GM18519 (cell line): ENCODE results near the gene CLCN6.

Experiments used
- ATAC-seq: cut with Tn5 transposase; IDR thresholded peaks from one replicate; pipeline ENCODE4 v1.9.1; 2021; ENCODE audit warnings: mild to moderate bottlenecking, moderate library complexity; ENCODE audit not compliant: unreplicated experiment, low FRiP score

Gene CLCN6

DNA sequence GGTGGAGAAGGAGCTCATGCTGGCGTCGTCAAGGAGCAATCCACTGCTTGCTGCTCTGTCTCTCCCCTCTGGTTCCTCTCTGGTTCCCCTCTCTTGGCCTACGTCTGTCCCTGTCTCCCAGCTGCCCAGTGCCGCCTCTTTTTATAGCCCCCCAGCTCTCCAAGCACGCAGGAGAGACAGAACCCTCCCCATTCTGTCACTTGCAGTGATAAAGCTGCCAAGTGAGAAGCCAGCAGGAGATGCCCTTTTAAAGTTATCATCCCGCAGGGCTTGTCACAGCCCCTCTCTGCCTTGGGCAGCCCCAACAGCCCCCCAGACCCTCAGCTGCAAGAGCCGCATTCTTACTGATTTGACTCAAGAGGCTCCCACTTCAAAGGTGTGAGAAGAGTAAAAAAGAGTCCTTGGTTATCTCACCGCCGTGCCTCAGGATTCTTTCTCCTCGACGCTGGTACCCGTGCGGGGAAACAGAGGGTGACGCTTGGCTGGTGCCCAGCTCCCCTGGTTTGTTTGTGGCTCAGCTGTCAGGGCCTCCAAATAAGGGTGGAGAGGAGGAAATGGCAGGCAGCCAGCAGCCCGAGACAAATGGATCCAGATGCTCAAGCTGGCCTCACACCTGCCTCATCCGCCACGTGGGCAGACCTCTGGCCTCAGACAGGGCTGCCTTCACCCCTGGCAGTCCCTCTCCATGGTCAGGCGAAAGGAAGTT is 41.8 kb downstream of the CLCN6 start, which contains the start of gene NPPA:
Gene NPPA, minus strand, starts transcription at position 117 of the 706 bp plus-strand sequence. Its CDS starts 99 bp downstream, at position 18.
- no peak for ATAC-seq

DNA sequence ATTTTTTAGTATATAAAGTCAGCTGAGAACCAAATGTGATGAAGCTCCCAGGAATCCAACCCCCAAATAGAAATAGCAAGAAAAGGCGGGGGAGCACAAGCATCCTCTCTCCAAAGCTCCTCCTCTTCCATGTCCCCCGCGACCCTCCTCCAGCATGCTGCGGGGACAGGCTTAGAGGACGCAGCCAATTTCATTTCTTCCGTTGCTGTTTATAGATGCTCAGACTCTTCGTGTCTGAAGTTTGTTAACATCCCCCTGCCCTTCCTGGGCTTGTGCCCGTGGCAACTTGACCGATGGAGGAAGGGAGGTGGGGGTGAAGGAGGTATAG is 42.3 kb downstream of the CLCN6 start:
- no peak for ATAC-seq

DNA sequence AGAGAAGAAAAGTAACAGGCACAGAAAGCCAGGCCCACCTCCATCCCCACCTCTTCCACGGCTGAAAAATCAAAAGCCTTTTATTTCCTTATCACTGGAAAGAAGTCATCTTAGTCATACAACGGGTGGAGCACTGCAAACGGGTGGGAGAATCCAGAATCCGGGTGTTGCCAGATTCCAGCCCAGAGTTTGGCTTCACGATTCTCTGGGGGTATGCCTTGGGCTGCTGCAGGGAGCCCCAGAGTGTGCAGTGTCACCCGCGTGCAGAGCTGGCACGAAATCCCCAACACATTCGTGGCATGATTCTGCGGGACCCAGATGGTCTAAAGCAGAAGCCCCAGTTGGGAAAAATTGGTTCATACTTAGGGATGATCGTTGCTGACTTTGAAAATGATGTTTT is 44.2 kb downstream of the CLCN6 start:
- no peak for ATAC-seq

DNA sequence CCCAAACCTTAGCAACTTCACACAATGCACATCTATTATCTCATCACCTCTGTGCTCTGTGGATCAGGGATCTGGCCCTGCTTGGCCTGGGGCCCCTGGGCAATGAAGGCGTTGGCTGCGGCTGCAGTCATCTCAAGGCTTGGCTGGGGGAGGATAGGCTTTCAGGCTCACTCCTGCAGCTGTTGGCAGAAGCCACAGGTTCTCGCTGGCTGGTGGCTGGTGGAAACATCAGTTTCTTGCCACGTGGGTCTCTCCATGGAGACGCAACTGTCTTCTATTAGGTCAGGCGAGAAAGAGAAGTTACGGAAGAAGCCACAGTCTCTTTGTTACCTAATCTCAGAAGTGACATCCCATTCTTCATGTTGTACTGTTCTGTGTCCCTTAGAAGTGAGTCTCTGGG is 45.2 kb downstream of the CLCN6 start:
- ATAC-seq = no peak

DNA sequence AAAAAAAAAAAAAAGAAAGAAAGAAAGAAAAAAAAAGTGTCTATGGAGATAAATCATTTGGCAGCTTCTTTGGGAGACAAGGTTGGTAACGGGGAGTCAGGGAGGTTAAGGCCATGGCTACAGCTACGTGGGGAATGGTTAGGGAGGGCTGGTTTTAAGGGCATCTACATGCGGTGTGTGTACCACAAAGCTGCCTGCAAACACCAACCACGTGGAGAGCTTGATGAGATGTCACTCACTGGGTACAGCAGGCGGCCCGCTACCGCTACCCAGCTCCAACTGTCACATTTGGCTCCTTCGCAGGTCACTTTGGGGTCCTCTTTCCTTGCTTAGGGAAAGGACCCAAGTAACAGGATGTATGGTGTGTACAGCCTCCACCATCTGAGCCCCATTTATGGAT is 48.5 kb downstream of the CLCN6 start:
- ATAC-seq = no peak

DNA sequence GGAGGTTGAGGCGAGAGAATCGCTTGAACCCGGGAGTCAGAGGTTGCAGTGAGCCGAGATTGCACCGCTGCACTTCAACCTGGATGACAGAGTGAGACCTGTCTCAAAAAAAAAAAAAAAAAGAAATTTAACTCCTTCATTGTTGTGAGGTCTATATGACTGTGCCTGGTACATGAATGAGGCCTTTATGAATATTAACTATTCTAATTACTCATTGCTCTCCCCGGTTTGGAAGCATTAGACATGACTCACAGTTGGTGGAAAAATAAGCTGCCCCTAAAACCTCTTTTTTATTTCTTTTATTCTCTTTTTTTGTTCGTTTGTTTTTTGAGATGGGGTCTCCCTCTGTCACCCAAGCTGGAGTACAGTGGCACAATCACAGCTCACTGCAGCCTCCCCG is 49.4 kb downstream of the CLCN6 start:
- ATAC-seq = no peak

DNA sequence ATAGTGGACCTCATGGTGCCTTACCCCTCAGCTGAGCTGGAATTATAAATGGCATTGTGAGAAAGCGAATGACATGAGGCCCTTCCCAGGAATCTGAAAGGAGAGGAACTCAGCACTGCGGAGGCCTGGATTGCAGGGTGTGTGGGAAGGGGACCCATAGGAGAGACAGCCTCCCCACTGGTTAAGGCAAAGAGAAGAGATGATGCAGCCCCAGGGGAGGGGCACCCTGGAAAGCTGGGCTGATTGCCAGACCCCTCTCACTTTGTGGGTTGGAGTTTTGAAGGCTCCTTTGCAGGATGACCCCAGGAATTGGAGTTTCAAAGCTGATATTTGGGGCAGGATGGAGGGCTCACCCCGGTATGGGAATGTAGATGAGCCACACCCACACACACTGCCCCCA is 50.7 kb downstream of the CLCN6 start:
- ATAC-seq = no peak

DNA sequence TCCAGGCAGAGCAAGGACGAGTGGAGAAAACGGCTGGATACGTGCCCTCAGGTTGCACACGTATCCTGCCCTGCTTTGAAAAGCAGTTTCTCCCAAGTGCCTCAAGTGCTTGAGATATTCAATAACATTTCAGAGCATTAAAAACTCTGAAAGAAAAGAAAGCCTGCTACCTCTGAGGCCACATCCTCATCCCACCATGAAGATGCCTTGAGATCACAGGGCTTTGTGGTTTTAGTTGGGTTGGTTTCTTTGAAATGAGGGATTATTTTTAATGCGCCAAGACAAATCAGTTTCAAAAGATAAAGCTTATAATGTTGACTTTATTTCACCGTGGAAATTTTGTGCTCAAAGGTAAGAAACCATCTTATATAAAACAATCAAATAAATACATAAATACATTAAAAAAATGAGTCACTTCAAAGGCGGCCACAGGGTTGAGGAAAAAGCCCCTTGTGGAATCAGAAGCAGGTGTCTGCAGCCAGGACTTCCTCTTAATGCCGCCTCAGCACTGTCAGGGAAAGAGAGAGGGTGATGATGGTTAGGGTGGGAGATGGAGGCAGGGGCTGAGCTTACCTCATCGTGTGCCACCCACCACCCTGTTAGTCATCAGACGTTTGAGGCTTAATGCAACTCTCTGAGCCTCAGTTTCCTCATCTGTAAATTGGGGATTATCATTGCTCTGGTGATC is 51.3 kb downstream of the CLCN6 start:
- ATAC-seq = no peak

DNA sequence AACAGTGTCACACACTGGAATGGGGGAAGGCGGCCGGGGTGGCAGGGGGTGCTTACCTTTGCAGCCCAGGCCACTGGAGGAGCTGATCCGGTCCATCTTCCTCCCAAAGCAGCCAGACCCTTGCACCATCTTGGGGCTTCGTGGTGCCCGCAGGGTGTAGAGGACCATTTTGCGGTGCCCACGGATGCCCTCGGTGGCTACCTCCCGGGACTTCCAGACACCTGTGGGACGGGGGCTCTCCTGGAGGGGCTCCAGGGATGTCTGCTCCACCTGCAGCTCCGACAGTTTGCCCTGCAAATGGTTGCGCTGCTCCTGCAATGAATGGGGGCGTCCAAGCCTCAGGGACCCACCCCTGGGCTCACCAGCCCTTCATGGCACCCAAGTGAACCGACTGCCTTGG is 52.2 kb downstream of the CLCN6 start:
- no peak for ATAC-seq

DNA sequence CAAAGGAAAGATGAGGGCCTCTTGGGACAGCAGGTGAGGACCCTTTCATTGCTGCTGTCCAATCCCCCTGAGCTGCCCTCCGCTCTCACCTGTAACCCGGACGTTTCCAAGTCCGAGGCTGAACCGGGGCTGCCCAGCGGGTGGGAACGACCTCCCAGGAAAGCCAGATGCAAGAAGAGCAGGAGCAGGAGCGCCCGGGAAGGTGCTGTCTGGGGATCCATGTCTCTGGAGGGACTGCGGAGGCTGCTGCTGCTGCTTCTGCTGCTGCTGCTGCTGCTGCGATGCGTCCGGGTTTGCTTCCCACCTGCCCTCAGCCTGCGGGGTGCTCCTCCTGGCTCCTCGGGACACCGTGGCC is 52.6 kb downstream of the CLCN6 start, which contains the start of gene NPPB:
Gene NPPB, minus strand, starts transcription at position 333 of the 355 bp plus-strand sequence. Its CDS starts 112 bp downstream, at position 221.
- ATAC-seq = no peak

DNA sequence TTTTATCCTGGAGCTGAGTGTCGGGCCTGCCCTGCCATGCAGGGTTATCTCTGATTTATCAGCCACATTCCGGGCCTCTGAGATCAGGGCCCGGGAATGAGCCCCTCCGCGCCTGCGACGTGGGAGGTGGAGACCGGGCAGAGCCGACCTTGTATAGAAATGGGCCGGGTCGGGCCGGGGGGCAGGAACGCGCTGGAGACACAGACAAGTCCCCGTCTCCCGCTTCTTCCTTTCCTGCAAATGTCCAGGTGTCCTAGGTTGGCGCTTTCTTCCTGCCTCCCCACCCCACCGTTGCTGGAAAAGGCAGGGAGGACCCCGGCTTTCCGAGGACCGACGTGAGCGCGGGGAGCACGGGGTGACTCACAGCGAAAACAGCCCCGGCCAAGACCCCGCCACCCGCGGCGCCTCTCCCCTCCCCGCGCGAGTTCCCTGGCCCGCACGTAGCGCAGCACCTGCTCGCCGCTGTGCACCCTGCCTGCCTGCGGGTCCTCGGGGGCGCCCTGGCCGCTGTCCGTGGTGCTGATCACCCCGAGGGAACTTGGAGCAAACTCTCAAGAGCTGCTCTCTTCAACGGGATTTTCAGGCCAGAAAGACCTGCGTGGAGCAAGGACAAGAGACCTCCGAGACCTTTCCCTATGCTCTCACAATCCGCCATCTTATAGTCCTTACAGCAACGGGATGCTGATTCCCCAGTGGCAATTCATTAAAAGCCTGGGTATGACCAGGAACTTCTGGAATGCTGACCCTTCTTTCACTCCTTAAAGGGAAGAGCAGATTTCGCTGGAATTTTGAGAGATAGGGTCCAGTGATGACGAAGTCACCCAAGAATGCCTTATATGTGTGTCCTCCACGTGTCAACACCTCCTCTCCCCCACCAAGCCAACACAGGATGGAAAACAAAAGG is 53.2 kb downstream of the CLCN6 start:
- no peak for ATAC-seq

DNA sequence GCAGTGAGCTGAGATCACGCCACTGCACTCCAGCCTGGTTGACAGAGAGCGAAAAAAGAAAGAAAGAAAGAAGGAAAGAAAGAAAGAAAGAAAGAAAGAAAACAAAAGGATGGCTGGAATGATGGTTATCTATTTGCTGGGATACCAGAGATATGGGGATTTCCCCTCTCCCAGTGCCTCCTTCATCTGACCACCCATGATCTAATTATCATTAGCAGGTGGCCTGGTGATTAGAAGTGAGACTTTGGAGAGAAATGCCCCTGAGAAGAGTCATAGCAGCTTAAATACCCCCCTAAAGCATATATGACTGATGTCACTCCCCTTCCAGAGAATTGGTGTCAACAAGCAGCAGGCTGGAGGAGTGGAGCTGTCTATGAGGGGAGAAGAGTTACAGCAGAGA is 54.1 kb downstream of the CLCN6 start:
- no peak for ATAC-seq

DNA sequence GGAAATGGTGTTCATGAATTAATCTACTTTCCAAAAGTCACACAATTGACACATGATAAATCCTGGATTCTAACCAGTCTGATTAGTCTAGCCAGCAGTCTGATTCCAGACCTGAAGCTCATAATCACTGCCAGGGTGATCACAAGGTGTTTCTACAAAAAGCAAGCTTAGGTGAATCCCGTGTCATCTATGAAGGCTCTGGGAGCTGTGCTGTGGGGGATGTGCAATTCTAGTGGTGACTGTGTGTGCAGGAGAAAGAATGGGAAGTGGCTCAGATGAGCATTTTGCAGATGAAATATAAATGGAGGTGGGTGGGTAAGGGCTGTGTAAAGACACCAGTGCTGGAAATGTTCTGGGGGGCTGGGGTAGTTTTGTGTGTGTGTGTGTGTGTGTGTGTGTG is 54.6 kb downstream of the CLCN6 start:
- ATAC-seq = no peak

DNA sequence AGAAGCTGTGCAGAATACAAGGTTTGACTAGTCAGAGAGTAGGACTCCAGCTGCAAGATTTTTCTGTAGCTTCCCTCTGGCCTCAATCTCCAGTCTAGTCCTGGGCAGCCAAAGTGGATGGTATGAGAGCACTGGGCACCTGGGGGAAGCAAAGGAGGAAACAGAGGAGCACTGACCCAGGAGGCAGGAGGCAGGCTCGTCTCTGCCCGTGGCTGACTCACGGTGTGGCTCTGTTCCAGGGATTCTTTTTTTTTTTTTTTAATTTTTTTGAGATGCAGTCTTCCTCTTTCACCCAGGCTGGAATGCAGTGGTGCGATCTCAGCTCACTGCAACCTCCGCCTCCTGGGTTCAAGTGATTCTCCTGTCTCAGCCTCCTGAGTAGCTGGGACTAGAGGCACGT is 56.9 kb downstream of the CLCN6 start:
- no peak for ATAC-seq

DNA sequence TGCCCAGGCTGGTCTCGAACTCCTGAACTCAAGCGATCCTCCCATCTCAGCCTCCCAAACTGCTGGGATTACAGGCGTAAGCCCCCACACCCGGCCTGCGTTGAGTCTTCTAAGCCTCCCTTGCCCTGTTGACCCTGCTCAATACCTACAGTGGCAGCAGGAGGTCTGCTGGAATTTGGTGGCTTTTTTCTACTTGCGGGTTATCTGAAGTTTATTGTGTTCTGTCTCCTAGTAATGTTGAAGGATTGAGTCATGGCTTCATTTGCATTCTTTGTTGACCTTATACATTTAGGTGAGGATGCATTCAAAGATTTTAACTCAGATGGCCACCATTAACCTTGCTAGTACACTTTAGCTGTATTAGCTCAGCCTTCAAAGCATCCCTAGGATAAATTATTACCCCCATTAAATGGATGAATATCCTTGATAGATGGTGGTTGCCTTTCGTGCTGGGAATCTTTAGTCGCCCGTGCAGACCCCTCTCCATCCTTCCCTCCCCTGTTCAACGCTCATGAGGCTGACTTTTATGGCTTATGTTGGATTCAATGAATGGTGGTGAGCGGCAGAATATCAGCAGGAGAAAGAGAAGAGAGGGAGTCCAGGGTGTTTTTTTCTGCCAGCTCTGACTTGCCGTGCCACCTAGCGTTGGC is 62.5 kb downstream of the CLCN6 start:
- ATAC-seq = no peak

DNA sequence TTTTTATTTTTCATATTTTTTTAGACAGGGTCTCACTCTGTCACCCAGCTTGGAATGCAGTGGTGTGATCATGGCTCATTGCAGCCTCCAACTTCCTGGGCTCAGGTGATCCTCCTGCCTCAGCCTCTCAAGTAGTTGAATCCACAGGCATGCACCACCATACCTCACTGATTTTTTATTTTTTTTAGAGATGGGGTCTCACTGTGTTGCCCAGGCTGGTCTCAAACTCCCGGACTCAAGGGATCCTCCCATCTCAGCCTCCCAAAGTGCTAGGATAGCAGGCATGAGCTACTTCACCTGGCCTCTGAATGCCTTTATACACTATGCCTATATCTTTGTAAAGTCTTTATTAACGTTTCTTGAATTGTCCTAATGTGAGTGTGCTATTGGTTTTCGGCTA is 63.1 kb downstream of the CLCN6 start:
- no peak for ATAC-seq

DNA sequence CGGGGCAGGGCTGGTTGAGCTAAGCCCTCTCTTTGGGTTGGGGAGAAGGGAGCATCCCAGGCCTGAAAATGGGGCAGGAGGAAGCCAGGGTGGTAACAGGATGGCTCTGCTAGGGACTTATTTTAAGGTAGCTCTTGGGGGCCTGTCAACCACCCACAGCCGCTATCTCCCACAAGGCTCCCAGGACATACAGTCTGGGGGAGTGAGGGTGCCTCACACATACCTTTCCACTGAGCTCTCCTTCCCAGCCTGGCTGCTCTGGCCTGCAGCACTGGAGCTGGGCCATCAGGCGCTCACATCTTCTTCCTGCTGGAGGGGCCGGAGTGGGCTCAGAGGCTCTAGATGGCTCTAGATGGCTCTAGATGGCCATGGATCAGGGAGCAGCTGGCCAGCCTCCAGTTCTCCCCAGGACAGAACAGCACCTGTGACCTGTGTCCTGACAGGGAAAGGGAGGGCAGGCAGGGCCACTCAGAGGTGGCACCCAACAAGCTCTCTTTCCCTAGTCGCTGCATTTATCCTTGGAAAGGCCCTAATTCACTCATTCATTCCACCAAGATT is 63.7 kb downstream of the CLCN6 start:
- ATAC-seq = no peak

DNA sequence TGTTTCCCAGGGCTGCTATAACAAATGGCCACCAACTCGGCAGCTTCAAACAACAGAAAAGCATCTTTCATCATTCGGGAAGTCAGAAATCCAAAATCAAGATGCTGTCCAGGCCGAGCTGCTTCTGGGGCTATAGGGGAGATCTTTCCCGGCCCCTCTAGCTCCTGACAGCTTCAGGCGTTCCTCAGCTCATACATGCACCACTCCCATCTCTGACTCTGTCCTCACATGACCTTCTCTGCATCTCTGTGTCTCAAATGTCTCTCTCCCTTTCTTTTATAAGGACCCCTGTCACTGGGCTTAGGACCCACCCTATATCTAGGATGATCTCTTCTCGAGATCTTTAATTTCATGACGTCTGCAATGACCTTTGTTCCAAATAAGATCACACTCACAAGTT is 66.6 kb downstream of the CLCN6 start:
- no peak for ATAC-seq

DNA sequence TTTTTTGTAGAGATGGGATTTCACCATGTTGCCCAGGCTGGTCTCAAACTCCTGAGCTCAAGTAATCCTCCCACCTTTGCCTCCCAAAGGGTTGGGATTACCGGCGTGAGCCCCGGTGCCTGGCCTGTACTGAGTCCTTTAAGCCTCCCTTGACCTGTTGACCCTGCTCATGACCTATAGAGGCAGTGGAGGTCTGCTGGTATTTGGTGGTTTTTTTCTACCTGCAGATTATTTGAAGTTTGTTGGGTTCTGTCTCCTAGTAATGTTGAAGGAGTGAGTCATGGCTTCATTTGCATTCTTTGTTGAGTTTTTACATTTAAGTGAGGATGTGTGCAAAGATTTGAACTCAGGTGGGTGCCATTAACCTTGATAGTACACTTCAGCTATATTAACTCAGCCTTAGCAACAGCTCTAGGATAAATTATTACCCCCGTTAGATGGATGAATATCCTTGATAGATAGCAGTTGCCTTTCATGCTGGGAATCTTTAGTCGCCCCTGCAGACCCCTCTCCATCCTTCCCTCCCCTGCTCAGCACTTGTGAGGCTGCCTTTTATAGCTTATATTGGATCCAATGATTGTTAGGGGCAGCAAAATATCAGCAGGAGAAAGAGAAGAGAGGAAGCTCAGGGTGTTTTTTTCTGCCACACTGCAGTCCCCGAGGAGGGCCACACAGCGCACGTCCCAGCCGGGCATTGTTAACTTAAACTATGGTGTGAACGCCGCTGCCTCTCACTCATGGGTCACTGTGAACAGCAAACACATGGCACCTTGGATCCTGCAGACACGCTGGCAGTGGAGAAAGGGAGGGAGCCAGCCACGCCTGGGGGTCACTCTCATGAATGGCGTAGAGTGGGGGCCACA is 67.6 kb downstream of the CLCN6 start:
- no peak for ATAC-seq

DNA sequence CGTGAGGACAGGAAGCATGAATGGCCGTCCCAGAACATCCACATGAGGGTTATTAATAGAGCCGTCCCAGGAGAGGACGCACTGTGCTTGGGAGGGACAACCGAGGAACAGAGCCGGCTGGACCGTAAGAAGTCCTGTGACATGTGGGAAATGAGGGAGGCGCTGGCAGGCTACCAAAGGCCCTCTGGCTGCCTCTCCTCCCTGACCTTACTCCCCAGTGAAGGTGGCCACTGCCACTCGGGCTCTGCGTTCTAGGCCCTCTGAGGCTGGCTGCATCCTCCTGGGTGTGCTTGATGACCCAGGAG is 68.2 kb downstream of the CLCN6 start:
- ATAC-seq = no peak
